Measurements from ENCODE around the gene ZNHIT1. TPM values are rescaled to one million over a fixed set of nuclear protein-coding genes. Genes with fewer than 3 reads are reported as not detected.

ZNHIT1 gene
- total and polyA plus RNA-seq, 2 donors (not counting 3 experiments of a cell fraction or from before 2014, with no cell fraction given) = 74.1 to 89.9 TPM

DNA sequence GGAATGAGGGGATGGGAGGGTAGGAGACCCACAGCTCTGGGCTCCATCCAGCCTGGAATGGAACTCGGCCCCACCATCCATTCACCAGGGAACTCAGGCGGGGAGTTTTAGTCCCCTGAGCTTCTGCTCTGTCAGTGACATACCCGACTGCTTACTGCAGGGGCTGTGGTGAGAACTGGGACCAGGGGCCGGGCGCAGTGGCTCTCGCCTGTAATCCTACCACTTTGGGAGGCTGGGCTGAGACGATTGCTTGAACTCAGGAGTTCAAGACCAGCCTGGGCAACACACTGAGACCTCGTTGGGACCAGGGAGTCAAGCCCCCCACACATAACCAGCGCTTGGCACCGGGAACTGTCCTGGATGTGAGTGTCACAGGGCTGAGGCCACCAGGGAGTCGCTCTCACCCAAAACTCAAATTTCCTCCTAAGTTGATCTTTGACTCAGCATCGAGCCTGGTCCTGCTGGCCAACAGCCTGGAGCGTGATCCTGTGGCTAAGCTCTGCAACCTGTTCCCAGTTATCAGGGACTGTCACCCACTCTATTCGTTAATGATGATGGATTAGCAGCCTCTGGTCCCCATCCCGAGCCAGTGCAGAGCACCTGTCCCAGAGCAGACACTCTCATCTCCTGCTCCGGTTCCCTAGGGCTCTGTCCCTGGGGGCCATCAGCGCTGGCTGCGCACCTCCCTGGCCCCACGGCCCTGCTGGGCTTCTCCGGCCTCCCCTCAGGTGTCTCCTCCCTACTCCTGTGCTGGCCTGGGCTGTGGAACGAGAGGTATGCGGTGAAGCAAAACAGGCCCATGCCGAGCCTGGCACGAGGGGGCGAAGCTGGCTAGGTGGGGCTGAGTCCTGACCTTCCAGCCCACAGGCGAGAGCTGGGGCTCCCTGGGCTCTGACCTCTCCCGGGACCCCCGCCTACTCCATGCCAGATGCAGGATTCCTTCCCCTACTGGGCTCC is 20.5 kb downstream of the ZNHIT1 start:
- H3K4me3 ChIP-seq (replicated peaks in 1 of 3; ENCODE audit: insufficient read depth in 1 of 3, low read depth in 1 of 3, low read length in 3 of 3) = no peak overlapping the region
- no peak overlapping the region for H3K4me2 ChIP-seq (ENCODE audit: insufficient read depth, low read length)
- dilution Hi-C loops (cut with MboI; ENCODE audit: extremely low pct_ligation_motif_present, low sequenced_read_pairs) (no loop called here), intact Hi-C loops (cut with micrococcal nuclease) (loop anchor here (1.0 to 5.0 kb wide), 2 partner anchors 20 to 44 kb away; partner anchors contain the start of gene ZNHIT1)
- DNase-seq (ENCODE audit: low read depth, low spot score) (no peak), FAIRE-seq (peak; percentile 15)
- TF ChIP-seq JUN (IDR thresholded peaks at IDR 0.05; ENCODE audit: borderline replicate concordance, insufficient read depth, insufficient read length, low read depth) (no peak), CTCF (IDR thresholded peaks at IDR 0.05; ENCODE audit: extremely low read depth in 1 of 2, insufficient read depth in 1 of 2, low read depth in 1 of 2, low read length in 2 of 2) (no peak), POLR2A (IDR thresholded peaks at IDR 0.05; ENCODE audit: low read depth, low read length) (no peak), MYC (IDR thresholded peaks at IDR 0.05; ENCODE audit: low read depth, low read length) (no peak), POLR2AphosphoS5 (IDR thresholded peaks at IDR 0.05; ENCODE audit: insufficient read depth, low read depth, low read length) (no peak), EZH2 (IDR thresholded peaks at IDR 0.05; ENCODE audit: borderline replicate concordance, low read depth, low read length, severe bottlenecking) (no peak), GATA2 (IDR thresholded peaks at IDR 0.05; ENCODE audit: insufficient read depth, insufficient read length, low read depth, low read length) (no peak), FOS (IDR thresholded peaks at IDR 0.05; ENCODE audit: borderline replicate concordance, insufficient read depth, low read length) (no peak)
- TF ChIP-seq, protein P1, sequence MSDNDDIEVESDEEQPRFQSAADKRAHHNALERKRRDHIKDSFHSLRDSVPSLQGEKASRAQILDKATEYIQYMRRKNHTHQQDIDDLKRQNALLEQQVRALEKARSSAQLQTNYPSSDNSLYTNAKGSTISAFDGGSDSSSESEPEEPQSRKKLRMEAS (IDR thresholded peaks at IDR 0.05; ENCODE audit: insufficient read depth, insufficient read length) = no peak
- H3K79me2 ChIP-seq (ENCODE audit: control insufficient read depth, insufficient read depth, low read length) = peaks cover 14% of the 10 kb centered on the region
- H3K36me3 ChIP-seq (ENCODE audit: control insufficient read depth in 2 of 2, extremely low read depth in 1 of 2, insufficient read depth in 2 of 2, low read length in 2 of 2) = peaks cover 0 to 16% of the 10 kb centered on the region in 2 experiments
- H3K4me1 ChIP-seq (ENCODE audit: control insufficient read depth, extremely low read depth, insufficient read depth, low read length) = peaks cover 32% of the 10 kb centered on the region
- no TSS peak for BruUV-seq (replicated peaks)
- peak overlapping the region; percentile 6 for H3K9ac ChIP-seq (replicated peaks; ENCODE audit: extremely low read depth, insufficient read depth, low read length)
- H4K20me1 ChIP-seq (replicated peaks; ENCODE audit: control insufficient read depth, extremely low read depth, insufficient read depth, low read length) = no peaks in the 10 kb centered on the region
- H3K9me1 ChIP-seq (replicated peaks; ENCODE audit: control insufficient read depth, extremely low read depth, insufficient read depth, low read length) = no peaks in the 10 kb centered on the region
- H3K9me3 ChIP-seq (replicated peaks; ENCODE audit: control insufficient read depth, insufficient read depth, low read length) = no peaks in the 10 kb centered on the region
- CTCF ChIA-PET = interaction anchor here (1.1 to 3.5 kb wide), 9 partner anchors 8 to 344 kb away, joined by 3 to 23 read pairs (median 6); partner anchors contain the start of genes PLOD3 and ZNHIT1
- H3K27me3 ChIP-seq (ENCODE audit: control insufficient read depth in 2 of 2, insufficient read depth in 2 of 2, low read length in 2 of 2) = no peaks in the 10 kb centered on the region
- H3K27ac ChIP-seq (ENCODE audit: insufficient read depth, low read depth, low read length) = peak overlapping the region; percentile 22
- no peak overlapping the region for H2AFZ ChIP-seq (ENCODE audit: low read depth, low read length)
- POLR2A ChIA-PET = interaction anchor here (1.1 kb wide), 1 partner anchor 10 kb away, joined by 3 read pairs; no protein-coding TSS in a partner anchor
